Measurements from ENCODE around the gene CHPF.

CHPF gene

GRCh38 chr2:219567791-219568361 lies 24.3 kb upstream of the CHPF start:
- DNase-seq (ENCODE audit: insufficient read length, low spot score) (no peak), FAIRE-seq (no peak)

- FAIRE-seq (no peak), DNase-seq (ENCODE audit: insufficient read length, low spot score) (no peak)
These were observed 23.5 kb upstream of the CHPF start for GRCh38 chr2:219567131-219567530.

- DNase-seq (ENCODE audit: insufficient read length, low spot score) = no peak
These were observed 23.0 kb upstream of the CHPF start for GRCh38 chr2:219566640-219567039.

GRCh38 chr2:219565130-219566080 lies 21.8 kb upstream of the CHPF start:
- no peak for DNase-seq (ENCODE audit: insufficient read length, low spot score)
- no peak for FAIRE-seq

More at GRCh38 chr2:219566640-219567039, 23.0 kb upstream of the CHPF start:
- FAIRE-seq = no peak

- FAIRE-seq (no peak), DNase-seq (ENCODE audit: insufficient read length, low spot score) (no peak)
These were observed 19.8 kb upstream of the CHPF start for GRCh38 chr2:219563271-219563928.

- FAIRE-seq (no peak), DNase-seq (ENCODE audit: insufficient read length, low spot score) (no peak)
These were observed 18.7 kb upstream of the CHPF start for GRCh38 chr2:219562049-219563020.

GRCh38 chr2:219561179-219562048 lies 17.8 kb upstream of the CHPF start:
- no peak for FAIRE-seq
- no peak for DNase-seq (ENCODE audit: insufficient read length, low spot score)

GRCh38 chr2:219560893-219561178 lies 17.2 kb upstream of the CHPF start:
- FAIRE-seq (no peak), DNase-seq (ENCODE audit: insufficient read length, low spot score) (no peak)

GRCh38 chr2:219560037-219560892 lies 16.7 kb upstream of the CHPF start:
- FAIRE-seq = no peak

GRCh38 chr2:219559156-219559915 lies 15.7 kb upstream of the CHPF start:
- FAIRE-seq = no peak
- DNase-seq (ENCODE audit: insufficient read length, low spot score) = no peak

More at GRCh38 chr2:219560037-219560892, 16.7 kb upstream of the CHPF start:
- peak; percentile 65 for DNase-seq (ENCODE audit: insufficient read length, low spot score)

- no peak for DNase-seq (ENCODE audit: insufficient read length, low spot score)
- FAIRE-seq = no peak
These were observed 14.5 kb upstream of the CHPF start for GRCh38 chr2:219557791-219558785.

- FAIRE-seq = no peak
These were observed 13.7 kb upstream of the CHPF start for GRCh38 chr2:219557320-219557719.

GRCh38 chr2:219556413-219556812 lies 12.8 kb upstream of the CHPF start:
- FAIRE-seq (no peak), DNase-seq (ENCODE audit: insufficient read length, low spot score) (no peak)

More at GRCh38 chr2:219557320-219557719, 13.7 kb upstream of the CHPF start:
- DNase-seq (ENCODE audit: insufficient read length, low spot score) = no peak

- no peak for FAIRE-seq
These were observed 12.3 kb upstream of the CHPF start for GRCh38 chr2:219555956-219556355.

GRCh38 chr2:219554350-219554749 lies 10.7 kb upstream of the CHPF start:
- FAIRE-seq (no peak), DNase-seq (ENCODE audit: insufficient read length, low spot score) (no peak)

More at GRCh38 chr2:219555956-219556355, 12.3 kb upstream of the CHPF start:
- DNase-seq (ENCODE audit: insufficient read length, low spot score) = no peak

GRCh38 chr2:219553463-219553963 lies 9.9 kb upstream of the CHPF start:
- no peak for DNase-seq (ENCODE audit: insufficient read length, low spot score)
- no peak for FAIRE-seq

GRCh38 chr2:219553168-219553417 lies 9.5 kb upstream of the CHPF start:
- no peak for FAIRE-seq
- no peak for DNase-seq (ENCODE audit: insufficient read length, low spot score)
